HG02840 (cell line): ENCODE data around the gene TAOK1.

Experiments used
- ATAC-seq: cut with Tn5 transposase; IDR thresholded peaks from one replicate; pipeline ENCODE4 v1.9.1; 2021; ENCODE audit warnings: mild to moderate bottlenecking, moderate library complexity, moderate number of reproducible peaks; ENCODE audit not compliant: unreplicated experiment, low FRiP score

The TAOK1 gene

DNA sequence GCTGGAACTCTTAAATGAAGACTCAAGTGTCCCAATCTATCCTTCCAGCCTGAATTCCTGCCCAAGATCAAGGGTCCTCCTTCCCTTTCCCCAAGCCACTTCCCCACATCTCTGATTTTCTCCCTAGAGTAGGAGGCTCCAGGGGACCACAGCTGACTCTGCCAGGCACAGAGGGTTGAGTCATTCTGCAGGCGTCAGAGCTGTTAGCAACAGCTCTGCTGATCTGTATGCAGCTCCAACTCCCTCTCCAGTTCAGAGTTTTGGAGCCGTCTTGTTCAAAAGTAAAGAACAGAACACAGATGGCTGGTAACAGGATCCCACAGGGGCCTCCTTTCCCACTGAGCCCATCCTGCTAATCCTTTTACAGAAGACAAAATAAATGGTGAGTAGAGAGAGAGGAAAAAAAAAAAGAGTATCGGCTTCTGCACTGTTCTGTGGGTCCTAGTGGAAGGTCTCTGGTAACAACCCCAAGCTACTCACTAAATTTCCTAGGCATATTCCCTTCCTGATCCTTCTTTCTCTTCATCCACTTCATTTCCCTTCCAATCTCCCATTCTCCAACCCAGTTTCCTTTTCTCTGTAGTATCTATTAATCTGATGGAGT lies 13.4 kb upstream of the TAOK1 start:
- ATAC-seq = no peak

DNA sequence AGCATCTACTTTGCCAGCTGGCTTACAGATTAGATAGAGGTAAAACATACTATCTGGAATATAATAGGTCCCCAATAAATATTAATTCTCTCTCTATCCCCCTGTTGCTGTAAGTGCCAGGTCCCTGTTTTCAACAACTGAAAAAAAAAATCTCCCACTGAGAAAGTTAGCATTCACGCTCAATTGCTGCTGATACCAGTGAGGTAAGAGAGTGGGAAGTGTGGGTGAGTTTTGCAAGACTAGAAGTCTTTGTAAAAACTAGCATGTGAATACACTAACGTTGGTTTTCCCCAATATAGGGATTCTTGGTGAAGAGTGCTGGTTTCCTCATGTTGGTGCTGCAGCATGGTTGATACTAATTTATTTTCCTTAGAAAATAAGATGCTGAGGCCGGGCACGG lies 11.7 kb upstream of the TAOK1 start:
- no peak for ATAC-seq

DNA sequence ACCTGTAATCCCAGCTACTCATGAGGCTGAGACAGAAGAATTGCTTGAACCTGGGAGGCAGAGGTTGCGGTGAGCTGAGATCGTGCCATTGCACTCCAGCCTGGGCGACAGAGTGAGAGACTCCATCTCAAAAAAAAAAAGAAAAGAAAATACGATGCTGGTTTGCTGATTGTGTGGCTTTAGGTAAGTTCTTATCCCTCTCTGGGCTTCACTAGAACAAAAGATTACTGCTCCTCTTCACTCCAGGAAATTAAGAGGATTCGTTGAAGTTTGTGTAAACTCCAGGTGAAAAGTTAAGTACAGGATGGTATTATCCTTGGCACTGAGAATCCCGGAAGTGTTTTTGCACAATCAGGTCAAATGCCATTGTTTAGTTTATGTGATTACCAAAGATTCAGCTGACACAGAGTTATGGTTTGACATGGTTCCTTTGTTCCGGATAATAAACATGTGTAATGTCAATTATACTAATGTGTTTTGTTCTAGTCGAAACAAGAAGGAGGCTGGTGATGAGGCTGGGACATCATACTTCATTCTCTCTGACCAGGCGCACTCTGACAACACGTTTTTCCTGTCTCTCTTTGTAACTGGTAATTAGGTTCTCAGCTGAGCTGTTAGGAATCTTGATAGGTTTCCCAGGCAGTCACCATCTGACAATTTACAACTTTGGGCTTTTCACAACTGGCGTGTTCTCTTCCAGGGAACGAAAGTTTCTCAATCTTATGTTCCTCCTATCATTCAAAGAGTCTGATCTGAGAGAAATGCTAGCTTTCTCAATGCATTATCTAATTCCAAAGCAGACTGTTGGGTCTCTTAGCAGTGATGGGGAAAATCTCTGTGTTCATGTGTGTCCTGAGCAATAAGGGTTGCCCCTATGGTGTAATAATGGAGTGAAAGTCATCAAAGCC lies 10.8 kb upstream of the TAOK1 start:
- no peak for ATAC-seq

DNA sequence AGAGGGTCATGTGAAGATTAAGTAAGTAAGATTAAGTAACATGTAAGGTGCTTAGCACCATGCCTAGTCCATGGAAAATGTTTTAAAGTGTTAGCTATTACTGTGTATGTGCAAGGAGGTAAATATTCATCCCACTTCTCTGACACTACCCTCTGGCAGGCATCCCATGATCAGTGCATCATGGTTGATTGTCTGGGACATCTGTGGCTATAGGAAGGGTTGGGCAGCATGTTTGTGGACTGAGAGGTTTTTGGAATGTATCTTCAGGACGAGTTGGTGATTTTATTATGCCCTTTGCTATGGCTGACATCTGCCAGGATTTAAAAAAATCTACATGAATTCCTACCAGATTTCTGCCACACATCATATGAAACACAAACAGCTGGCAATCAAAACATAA lies 6.5 kb upstream of the TAOK1 start:
- ATAC-seq = no peak

DNA sequence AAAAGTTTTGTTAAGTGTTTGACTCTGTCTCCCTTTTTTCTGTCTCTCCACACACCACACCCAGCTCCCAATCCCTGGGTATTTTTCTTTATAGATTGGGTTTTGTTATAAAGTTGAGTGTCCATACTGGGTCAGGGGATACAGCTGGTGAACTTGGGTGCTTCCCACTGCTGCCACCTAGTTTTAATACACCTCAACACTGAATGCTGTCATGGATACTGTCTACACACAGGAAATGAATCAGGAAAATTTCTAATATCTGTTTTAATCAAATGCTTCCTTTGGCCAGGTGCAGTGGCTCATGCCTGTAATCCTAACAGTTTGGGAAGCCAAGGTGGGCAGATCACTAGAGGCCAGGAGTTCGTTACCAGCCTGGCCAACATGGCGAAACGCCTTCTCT lies 5.3 kb upstream of the TAOK1 start:
- ATAC-seq = no peak

DNA sequence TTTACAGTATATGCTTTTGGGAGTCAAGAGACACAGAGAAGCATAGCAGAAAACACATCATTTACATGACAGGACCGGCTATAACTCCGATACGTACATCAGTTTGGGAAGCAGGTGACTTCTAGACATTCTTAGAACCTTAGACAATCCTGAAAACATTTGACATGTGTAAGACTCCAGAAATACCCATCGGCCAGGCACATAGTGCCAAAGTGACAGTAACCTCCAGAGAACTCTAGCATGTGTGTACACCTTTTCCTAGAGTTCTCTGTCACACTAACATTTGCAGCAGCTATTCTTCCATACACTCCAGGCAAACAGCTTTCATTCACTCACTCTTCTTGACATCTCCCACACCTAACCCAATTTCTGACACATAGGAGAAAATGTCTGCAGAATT lies 3.4 kb upstream of the TAOK1 start:
- ATAC-seq = no peak

DNA sequence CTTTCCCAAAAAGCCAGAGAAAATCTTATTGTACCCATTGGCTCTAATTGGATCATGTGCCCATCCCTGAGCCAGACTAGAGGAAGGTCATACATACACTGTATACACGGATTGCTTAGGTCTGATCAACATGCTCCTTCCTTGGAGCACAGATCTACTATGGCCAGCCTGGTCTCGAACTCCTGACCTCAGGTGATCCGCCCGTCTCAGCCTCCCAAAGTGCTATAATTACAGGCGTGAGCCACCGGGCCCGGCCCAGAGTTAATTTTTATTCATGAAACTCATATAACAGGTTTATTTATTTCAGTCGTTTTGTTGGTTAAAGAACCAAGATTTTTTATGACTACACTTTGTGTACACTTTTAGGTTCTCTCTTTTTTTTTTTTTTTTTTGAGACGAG lies 1.2 kb upstream of the TAOK1 start:
- ATAC-seq = no peak

DNA sequence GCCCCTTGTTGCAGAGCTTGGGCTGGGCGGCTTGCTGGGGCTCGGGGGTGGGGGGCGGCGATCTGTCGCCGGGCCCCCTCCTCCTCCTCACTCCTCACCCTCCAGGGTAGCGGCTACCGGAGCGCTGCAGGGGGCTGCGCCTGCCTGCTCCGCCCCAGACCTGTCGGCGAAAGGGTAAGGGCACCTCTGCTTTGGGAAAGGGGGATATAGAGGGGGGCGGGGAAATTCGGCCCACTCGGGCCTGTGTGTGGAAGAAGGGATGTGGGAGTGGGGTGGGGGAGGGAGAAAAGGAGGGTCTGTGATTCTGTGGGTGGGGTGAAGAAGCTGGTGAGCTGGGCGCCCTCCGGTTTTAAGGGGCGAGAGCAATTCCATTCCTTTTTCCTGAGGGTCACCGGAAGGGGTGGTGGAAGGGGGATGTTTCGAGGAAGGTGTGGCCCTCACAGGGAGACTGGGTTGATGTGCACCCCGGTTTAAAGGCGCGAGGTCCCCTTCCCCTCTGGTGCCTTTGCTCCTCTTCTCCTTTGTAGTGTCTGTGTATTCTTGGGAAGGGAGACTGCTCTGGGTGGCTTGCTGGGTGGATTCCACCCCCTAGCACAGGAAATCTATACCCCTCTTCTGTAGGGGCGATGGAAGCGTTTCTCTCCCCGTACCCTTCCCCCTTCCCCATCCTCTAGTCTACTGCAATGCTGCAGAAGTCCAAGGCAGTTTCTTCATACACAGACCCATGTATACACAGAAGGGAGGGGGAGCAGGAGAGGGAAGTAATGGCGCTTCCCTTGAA lies 878 bp downstream of the TAOK1 start:
- ATAC-seq = peak; percentile 19

DNA sequence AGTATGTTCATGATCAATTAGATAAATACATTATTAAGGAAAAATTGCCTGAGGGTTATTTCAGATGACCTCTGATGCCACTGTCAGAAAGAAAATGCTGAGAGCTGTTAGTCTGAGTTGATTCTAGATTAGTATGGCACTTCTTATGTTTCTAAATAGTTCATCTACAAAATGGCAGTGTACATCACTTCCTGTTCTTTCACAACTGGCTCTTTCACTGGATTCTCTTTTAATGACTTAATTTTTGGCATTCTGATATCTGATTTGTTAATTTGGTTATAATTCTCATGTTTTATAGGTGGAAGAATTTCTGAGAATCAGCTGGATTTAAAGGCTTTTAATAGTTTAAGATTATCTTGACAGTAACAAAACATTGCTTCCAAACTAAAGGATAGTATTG lies 3.3 kb downstream of the TAOK1 start:
- ATAC-seq = no peak

DNA sequence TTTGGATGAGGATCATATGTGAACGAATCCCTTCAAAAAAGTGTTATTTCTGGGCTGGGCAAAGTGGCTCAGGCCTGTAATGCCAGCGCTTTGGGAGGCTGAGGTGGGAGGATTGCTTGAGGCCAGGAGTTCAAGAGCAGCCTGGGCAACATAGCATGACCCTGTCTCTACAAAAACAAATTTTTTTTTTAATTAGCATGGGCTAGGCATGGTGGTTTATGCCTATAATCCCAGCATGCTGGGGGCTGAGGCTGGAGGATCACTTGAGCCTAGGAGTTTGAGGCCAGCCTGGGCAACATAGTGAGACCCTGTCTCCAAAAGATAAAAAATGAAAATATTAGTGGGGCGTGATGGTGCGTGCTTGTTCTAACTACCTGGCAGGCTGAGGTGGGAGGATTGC lies 4.6 kb downstream of the TAOK1 start:
- no peak for ATAC-seq

DNA sequence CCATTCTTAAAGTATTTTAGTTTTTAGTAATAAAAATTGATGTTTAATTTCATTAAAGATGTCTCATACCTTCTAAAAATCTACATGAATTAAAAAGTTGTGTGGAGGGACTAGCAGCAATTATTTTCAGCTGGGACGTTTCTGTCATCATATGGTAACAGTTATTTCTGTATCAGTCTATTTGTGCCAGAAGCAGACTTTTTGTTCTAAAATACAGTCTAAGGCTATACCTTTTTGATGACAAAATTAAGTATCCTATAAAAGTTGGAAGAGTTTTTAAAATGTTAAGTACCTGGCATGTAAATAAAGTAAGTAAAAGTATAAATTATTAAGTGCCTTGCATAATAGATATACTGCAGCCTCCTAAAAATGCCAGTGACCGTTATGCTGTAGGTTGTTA lies 5.9 kb downstream of the TAOK1 start:
- no peak for ATAC-seq

DNA sequence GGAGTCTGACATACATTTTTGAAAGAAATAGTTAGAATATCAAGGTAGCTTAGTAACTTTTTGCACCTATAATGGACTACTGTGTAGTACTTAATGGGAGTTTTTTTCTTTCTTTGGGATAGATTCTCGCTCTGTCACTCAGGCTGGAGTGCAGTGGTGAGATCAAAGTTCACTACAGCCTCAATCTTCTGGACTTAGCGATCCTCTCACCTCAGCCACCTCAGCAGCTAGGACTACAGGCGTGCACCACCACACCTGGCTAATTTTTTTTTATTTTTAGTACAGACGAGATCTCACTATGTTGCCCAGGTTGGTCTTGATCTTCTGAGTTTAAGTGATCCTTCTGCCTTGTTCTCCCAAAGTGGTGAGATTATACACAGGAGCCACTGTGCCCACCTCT lies 9.5 kb downstream of the TAOK1 start:
- ATAC-seq = no peak

DNA sequence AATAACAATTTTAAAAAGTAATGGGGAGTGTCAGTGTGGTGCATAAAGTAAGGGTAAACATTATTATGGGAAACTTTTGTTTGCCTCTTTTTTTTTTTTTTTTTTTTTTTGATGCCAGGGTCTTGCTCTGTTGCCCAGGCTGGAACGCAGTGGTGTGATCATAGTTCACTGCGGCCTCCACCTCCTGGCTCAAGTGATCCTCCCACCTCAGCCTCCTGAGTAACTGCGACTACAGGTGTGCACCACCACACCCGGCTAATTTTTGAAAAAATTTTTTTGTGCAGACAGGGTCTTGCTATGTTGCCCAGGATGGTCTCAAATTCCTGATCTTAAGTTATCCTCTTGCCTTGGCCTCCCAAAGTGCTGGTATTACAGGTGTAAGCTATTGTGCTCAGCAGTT lies 10.7 kb downstream of the TAOK1 start:
- ATAC-seq = no peak

DNA sequence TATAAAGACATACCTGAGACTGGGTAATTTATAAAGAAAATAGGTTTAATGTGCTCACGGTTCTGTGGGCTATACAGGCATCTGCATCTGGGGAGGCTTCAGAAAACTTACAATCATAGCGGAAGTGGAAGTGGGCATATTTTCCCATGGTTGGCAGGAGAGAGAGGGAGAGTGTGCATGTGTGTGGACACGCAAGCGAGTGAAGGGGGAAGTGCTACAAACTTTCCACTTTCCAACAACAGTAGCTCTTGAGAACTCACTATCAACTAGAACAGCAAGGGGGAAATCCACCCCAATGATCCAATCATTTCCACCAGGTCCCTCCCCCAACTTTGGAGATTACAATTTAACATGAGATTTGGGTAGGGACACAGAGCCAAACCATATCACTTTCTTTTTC lies 11.1 kb downstream of the TAOK1 start:
- no peak for ATAC-seq

DNA sequence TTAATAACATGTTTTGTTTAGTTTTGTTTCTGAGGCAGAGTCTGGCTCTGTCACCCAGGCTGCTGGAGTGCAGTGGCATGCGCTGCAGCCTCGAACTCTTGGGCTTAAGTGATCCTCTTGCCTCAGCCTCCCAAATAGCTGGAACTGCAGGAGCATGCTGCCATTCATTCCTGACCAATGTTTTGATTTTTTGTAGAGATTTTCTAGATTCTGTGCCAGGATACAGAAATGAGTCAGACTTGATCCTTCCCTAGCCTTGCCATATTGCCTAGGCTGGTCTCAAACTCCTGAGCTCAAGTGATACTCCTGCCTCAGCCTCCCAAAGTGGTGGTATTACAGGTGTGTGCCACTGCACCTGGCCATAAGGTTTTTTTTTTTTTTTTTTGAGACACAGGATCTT lies 17.7 kb downstream of the TAOK1 start:
- no peak for ATAC-seq

DNA sequence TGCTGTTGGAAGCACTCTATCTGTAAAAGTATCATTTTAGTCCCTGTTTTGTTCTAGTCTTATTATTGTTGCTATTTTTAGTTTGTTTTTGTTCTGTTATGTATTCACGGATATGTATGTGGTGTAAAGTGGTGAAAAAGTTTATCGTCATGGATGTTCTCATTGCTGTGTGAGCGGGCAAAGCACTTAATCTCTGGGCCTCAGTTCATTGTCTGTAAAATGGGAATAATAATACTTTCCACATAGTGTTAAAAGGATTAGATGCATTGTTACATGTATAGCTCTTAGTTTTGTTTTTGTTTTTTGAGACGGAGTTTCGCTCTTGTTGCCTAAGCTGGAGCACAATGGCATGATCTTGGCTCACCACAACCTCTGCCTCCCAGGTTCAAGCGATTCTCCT lies 19.8 kb downstream of the TAOK1 start:
- ATAC-seq = no peak

DNA sequence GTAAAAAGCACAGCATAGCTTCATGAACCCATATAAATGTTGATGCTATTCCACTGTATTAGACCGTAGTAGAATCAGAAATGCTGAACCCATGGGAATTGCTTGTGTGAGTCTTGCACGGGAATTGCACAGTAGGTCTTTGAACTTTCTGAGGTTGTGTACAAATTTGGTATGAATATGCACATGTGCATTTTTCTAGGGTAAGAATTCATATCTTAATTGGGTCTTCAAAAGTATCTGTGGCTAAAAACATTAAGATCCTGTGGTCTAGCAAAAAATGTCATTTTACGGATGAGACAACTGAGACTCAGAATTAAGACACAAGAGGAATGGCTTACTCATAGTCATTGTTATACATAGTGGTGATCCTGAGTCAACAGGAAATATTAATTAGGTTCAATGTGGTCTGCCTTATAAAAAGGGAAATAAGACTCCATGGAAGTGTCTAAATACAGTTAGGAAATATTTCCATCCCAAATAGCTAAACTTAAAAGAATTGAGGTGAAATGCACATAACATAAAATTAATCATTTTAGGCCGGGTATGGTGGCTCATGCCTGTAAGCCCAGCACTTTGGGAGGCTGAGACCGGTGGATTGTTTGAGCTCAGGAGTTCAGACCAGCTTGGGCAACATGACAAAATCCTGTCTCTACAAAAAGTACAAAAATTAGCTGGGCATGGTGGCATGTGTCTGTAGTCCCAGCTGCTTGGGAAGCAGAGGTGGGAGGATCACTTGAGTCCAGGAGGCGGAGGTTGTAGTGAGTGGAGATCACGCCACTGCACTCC lies 22.8 kb downstream of the TAOK1 start:
- no peak for ATAC-seq

DNA sequence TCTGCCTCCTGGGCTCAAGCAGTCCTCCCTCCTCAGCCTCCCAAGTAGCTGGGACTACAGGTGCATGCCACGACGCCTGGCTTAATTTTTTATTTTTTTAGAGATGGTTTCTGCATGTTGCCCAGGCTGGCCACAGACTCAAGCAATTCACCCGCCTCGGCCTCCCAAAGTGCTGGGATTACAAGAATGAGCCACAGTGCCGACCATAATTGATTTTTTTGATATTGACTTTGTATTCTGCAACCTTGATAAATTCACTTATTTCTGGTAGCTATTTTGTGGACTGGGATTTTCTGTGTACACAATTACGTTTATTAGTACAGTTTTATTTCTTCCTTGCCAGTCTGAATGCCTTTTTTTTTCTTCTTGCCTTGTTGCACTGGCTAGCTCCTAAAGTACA lies 30.0 kb downstream of the TAOK1 start:
- ATAC-seq = no peak

DNA sequence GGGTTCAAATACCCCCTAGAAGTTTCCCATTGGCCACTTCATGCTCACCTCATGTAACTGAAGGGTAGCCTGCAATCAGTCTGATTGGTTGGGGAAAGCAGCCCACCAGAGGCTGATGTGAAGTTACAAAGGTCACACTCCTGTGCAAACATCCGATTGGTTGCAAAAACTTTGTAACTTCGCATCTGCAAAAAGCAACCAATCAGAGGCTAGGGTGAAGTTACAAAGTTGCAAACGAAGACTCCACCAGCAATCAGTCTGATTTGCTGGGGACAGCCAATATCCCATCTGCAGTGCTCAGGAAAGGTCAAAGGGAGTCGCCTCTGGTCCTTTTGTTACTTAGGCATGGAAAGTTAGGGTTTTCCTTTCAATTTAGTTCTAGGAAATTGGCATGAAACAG lies 40.1 kb downstream of the TAOK1 start:
- ATAC-seq = no peak

DNA sequence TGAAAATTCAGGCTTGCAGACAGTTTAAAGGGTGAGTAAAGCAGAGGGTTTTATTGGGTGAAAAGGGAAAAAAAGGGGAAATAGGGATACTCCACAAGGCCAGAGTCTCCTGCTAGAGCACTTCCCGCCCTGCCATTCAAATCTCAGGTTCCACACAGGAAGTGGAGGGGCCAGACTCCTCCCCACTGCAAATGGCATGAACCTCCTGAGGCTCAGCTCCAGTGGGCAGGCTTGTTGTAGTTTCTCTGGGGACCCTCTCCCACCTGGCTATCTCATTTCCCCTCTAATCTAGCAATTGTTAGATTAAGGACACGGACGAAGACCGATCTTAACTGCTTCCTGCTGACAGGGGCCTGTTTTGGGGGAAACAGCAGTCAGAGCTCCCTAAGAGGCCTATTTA lies 43.4 kb downstream of the TAOK1 start:
- ATAC-seq = no peak

DNA sequence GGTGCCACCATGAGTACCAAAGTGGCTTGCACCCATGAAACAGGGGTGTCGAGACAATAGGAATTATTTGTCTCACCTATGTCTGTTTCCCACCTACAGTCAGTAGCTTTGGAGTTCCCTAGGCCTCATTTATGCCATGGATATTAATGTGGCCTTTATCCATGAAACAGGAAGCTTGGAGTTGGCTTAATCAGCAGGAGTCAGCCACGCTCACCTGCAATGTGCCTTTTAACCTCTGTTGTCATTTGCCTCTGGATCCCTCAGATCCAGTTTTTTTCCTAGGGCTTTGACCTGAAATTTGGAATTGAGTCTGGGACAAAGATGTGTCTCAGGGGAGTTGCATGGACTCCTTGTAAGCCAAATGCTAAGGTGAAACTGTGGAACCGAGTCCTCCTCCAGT lies 44.4 kb downstream of the TAOK1 start:
- no peak for ATAC-seq
